ENCODE data around the gene TMEM128. TPM values are rescaled to one million over a fixed set of nuclear protein-coding genes. Genes with fewer than 3 reads are reported as not detected.

TMEM128 gene
- total RNA-seq, 1 experiment from 2014 or later, result 21.5 TPM

- Histone ChIP-seq H3T11ph (ENCODE audit: low read length) (no peak overlapping the region), H4K5ac (ENCODE audit: insufficient read length, low read depth, low read length) (no peak overlapping the region), H3K79me1 (ENCODE audit: insufficient read depth, low read depth, low read length, poor library complexity, severe bottlenecking) (peaks cover 7% of the 10 kb centered on the region), H4K20me1 (ENCODE audit: control insufficient read depth, insufficient read depth, insufficient read length) (no peaks in the 10 kb centered on the region), H3K4me1 (ENCODE audit: insufficient read depth, low read length) (no peaks in the 10 kb centered on the region), H3K9me3 (ENCODE audit: control insufficient read depth, low read depth, low read length) (no peaks in the 10 kb centered on the region), H4K8ac (replicated peaks; ENCODE audit: insufficient read length, low read depth, low read length) (no peak overlapping the region), H3K56ac (ENCODE audit: insufficient read length, low read depth, low read length) (no peak overlapping the region), H3K9ac (ENCODE audit: extremely low read depth, insufficient read length, low read length) (peak overlapping the region; percentile 77), H3K79me2 (ENCODE audit: insufficient read depth, low read length) (peaks cover 18% of the 10 kb centered on the region; the same call in 1 of the 2 replicates), H3K4me2 (ENCODE audit: insufficient read depth, insufficient read length, low read length) (peak overlapping the region; percentile 89), H3K27me3 (ENCODE audit: insufficient read depth, low read length) (no peaks in the 10 kb centered on the region), H2BK20ac (ENCODE audit: low read depth, low read length, poor library complexity, severe bottlenecking) (no peak overlapping the region), H3K4ac (ENCODE audit: low read depth, low read length) (no peak overlapping the region), H2BK12ac (ENCODE audit: insufficient read length, low read depth, low read length) (no peak overlapping the region), H3K27ac (ENCODE audit: insufficient read length, low read depth, low read length) (no peak overlapping the region), H2BK15ac (ENCODE audit: low read depth, low read length) (no peak overlapping the region), H3K23me2 (ENCODE audit: insufficient read length, low read depth, low read length, poor library complexity, severe bottlenecking) (peaks cover 8% of the 10 kb centered on the region), H2AK5ac (ENCODE audit: insufficient read length, low read length) (no peak overlapping the region), H3K14ac (ENCODE audit: insufficient read depth, low read length) (peak overlapping the region; percentile 32; the same call in 1 of the 2 replicates), H2BK120ac (ENCODE audit: low read depth, low read length, poor library complexity, severe bottlenecking) (no peak overlapping the region), H2BK5ac (ENCODE audit: insufficient read length, low read length) (no peak overlapping the region), H4K91ac (ENCODE audit: insufficient read length, low read depth, low read length) (no peak overlapping the region), H3K23ac (ENCODE audit: insufficient read length, low read depth, low read length) (no peak overlapping the region), H2AFZ (ENCODE audit: low read length) (no peak overlapping the region), H3K18ac (ENCODE audit: insufficient read length, low read depth, low read length) (no peak overlapping the region)
- Mint-ChIP-seq H3K27me3 (ENCODE audit: low read depth) (no peaks in the 10 kb centered on the region), H3K27ac (peak overlapping the region; percentile 47 to 95 (median 92); a peak in 4 of 7 replicates), H3K4me3 (peak overlapping the region; percentile 97 to 98), H3K36me3 (ENCODE audit: insufficient read depth in 1 of 3, low read depth in 3 of 3) (peaks cover 5 to 26% (median 22%) of the 10 kb centered on the region in 3 experiments; a peak in 5 of 7 replicates), H3K9me3 (peaks cover 0 to under 1% of the 10 kb centered on the region in 2 experiments; a peak in 1 of 5 replicates), H3K4me1 (peaks cover 24 to 31% of the 10 kb centered on the region in 2 experiments)
- no CpG with 5 or more reads among the region's 10 CpGs for WGBS (ENCODE audit: extremely low coverage, insufficient read length, low lambda C conversion rate)
- no peak for DNase-seq
- TF ChIP-seq CTCF (conservative IDR thresholded peaks at IDR 0.05), result no peak
These were observed 41.5 kb upstream of the TMEM128 start for GRCh38 chr4:4289597-4289940.
